Endodermal cell (in vitro differentiated cells): ENCODE results near the gene C1orf141. TPM values are rescaled to one million over a fixed set of nuclear protein-coding genes. Genes with fewer than 3 reads are reported as not detected.

Experiments
- DNase-seq: peaks from one replicate; pipeline ENCODE4 v3.0.0-alpha.2; 2017
- H3K27ac ChIP-seq: 2 replicates; pipeline ENCODE4 v1.5.1; 2013; ENCODE audit warnings: mild to moderate bottlenecking, low read depth, low read length, moderate library complexity
- H3K27me3 ChIP-seq: 2 replicates; pipeline ENCODE4 v1.6.1; 2013; ENCODE audit warnings: mild to moderate bottlenecking, low read length, moderate library complexity; ENCODE audit not compliant: insufficient read depth, control insufficient read depth, poor library complexity, severe bottlenecking
- H3K36me3 ChIP-seq: 2 replicates; pipeline ENCODE4 v1.7.0; 2013; ENCODE audit warnings: mild to moderate bottlenecking, low read length, moderate library complexity; ENCODE audit not compliant: control insufficient read depth, insufficient read depth
- H3K4me1 ChIP-seq: one replicate; pipeline ENCODE4 v1.7.0; 2013; ENCODE audit warnings: low read length; ENCODE audit not compliant: control insufficient read depth, insufficient read depth
- H3K4me3 ChIP-seq: 2 replicates; pipeline ENCODE4 v1.5.1; 2013; ENCODE audit warnings: mild to moderate bottlenecking, low read length, moderate library complexity
- H3K9ac ChIP-seq: 2 replicates; pipeline ENCODE4 v1.6.1; 2013; ENCODE audit warnings: mild to moderate bottlenecking, low read length, moderate library complexity; ENCODE audit not compliant: poor library complexity, severe bottlenecking; ENCODE audit errors: extremely low read depth
- H3K9me3 ChIP-seq: 2 replicates; pipeline ENCODE4 v1.6.1; 2013; ENCODE audit warnings: mild to moderate bottlenecking, low read length, moderate library complexity; ENCODE audit not compliant: control insufficient read depth
- H3K27ac Mint-ChIP-seq: 2 replicates; pipeline ENCODE4 v1.8.0; 2020; ENCODE audit warnings: mixed read lengths
- H3K27me3 Mint-ChIP-seq: 2 replicates; pipeline ENCODE4 v1.8.0; 2021; ENCODE audit warnings: mild to moderate bottlenecking, mixed read lengths; ENCODE audit not compliant: insufficient read depth
- H3K36me3 Mint-ChIP-seq: 2 replicates; pipeline ENCODE4 v1.8.0; 2020; ENCODE audit warnings: low read depth, mixed read lengths
- H3K4me1 Mint-ChIP-seq: 2 replicates; pipeline ENCODE4 v1.8.0; 2020; ENCODE audit warnings: mixed read lengths
- H3K4me3 Mint-ChIP-seq: 2 replicates; pipeline ENCODE4 v1.8.0; 2020; ENCODE audit warnings: mild to moderate bottlenecking, moderate library complexity, mixed read lengths
- H3K9me3 Mint-ChIP-seq: 2 replicates; pipeline ENCODE4 v1.8.0; 2020; ENCODE audit warnings: mild to moderate bottlenecking, mixed read lengths
- CTCF ChIP-seq: fragments of 200-600 bp; sonication (generic); conservative IDR thresholded peaks from 2 replicates; pipeline ENCODE4 v1.5.0; 2021; ENCODE audit warnings: antibody characterized with exemption, mild to moderate bottlenecking
- WGBS, 2 experiments: methylation state at CpG; one replicate each; pipeline versions ENCODE4 v1.1.5 to v1.1.7; 2013; ENCODE audit warnings: missing lambda C conversion rate in 2 of 2, mixed read lengths in 1 of 2; ENCODE audit not compliant: insufficient coverage in 1 of 2, insufficient read length in 1 of 2; 5-methylcytosine and 5-hydroxymethylcytosine counted together
- total RNA-seq, 2 donors: library from RNA; stranded (reverse); fragmentation: NEBNext Ultra II Directional in 1 of 2; extraction: Animal tissue kit (Norgen Biotek cat#: 25700) in 1 of 2; gene quantifications; 2 replicates in 1 of 2; 3 replicates in 1 of 2; pipeline ENCODE4 v1.2.1, GENCODE V29; 2021

Gene C1orf141
- total RNA-seq, 2 donors from 2014 or later: not detected

- DNase-seq: no peak
- Histone ChIP-seq H3K36me3 (no peaks in the 10 kb centered on the region), H3K27me3 (no peaks in the 10 kb centered on the region), H3K9ac (no peak overlapping the region), H3K9me3 (no peaks in the 10 kb centered on the region), H3K27ac (no peak overlapping the region), H3K4me3 (no peak overlapping the region), H3K4me1 (no peaks in the 10 kb centered on the region)
- H3K27me3 Mint-ChIP-seq: peaks cover 15% of the 10 kb centered on the region
- TF ChIP-seq CTCF: no peak
- H3K27ac Mint-ChIP-seq: no peak overlapping the region
- 87 to 100% methylated on average over 1 to 2 of the region's 2 CpGs for WGBS, 2 experiments
- H3K4me1 Mint-ChIP-seq: peaks cover 21% of the 10 kb centered on the region
- no peak overlapping the region for H3K4me3 Mint-ChIP-seq
- H3K36me3 Mint-ChIP-seq: no peaks in the 10 kb centered on the region
- no peaks in the 10 kb centered on the region for H3K9me3 Mint-ChIP-seq
These were observed 1.6 kb downstream of the C1orf141 start for GRCh38 chr1:67133177-67133576.

GRCh38 chr1:67130673-67131072 lies 4.1 kb downstream of the C1orf141 start:
- peaks cover 15% of the 10 kb centered on the region for H3K27me3 Mint-ChIP-seq
- H3K27ac ChIP-seq: no peak overlapping the region
- no peak for DNase-seq
- no peak overlapping the region for H3K9ac ChIP-seq
- peaks cover 19% of the 10 kb centered on the region for H3K4me1 Mint-ChIP-seq
- no peaks in the 10 kb centered on the region for H3K9me3 Mint-ChIP-seq
- no peak overlapping the region for H3K27ac Mint-ChIP-seq
- H3K27me3 ChIP-seq: no peaks in the 10 kb centered on the region
- no peak overlapping the region for H3K4me3 ChIP-seq
- H3K9me3 ChIP-seq: no peaks in the 10 kb centered on the region
- H3K36me3 Mint-ChIP-seq: no peaks in the 10 kb centered on the region
- TF ChIP-seq CTCF: no peak
- H3K4me3 Mint-ChIP-seq: no peak overlapping the region
- 89 to 100% methylated on average over 1 of the region's 2 CpGs for WGBS, 2 experiments
- H3K36me3 ChIP-seq: no peaks in the 10 kb centered on the region
- H3K4me1 ChIP-seq: no peaks in the 10 kb centered on the region

- no peak for DNase-seq
- H3K27me3 ChIP-seq: no peaks in the 10 kb centered on the region
- no peak overlapping the region for H3K4me3 Mint-ChIP-seq
- no peaks in the 10 kb centered on the region for H3K4me1 ChIP-seq
- H3K36me3 ChIP-seq: no peaks in the 10 kb centered on the region
- H3K4me1 Mint-ChIP-seq: peaks cover 9% of the 10 kb centered on the region
- no peaks in the 10 kb centered on the region for H3K9me3 Mint-ChIP-seq
- H3K27me3 Mint-ChIP-seq: peaks cover 6% of the 10 kb centered on the region
- H3K9ac ChIP-seq: no peak overlapping the region
- H3K27ac ChIP-seq: no peak overlapping the region
- TF ChIP-seq CTCF: no peak
- WGBS, 2 experiments: 47% methylated on average over 1 of the region's 1 CpG; no CpG with 5 or more reads in 1 of the 2 experiments
- H3K27ac Mint-ChIP-seq: no peak overlapping the region
- no peak overlapping the region for H3K4me3 ChIP-seq
- H3K36me3 Mint-ChIP-seq: no peaks in the 10 kb centered on the region
- H3K9me3 ChIP-seq: no peaks in the 10 kb centered on the region
These were observed 7.8 kb downstream of the C1orf141 start for GRCh38 chr1:67126974-67127373.
